Suprapubic skin (tissue), 3 donors: ENCODE data around the gene GOSR1.

ENCODE experiments used
- POLR2AphosphoS5 ChIP-seq, 3 donors: sonication (generic); formaldehyde crosslinking; IDR thresholded peaks; one replicate each; pipeline ENCODE4 v1.6.1; 2017; ENCODE audit warnings: antibody characterized with exemption in 3 of 3
- TF ChIP-seq, protein P1 (sequence below), 2 donors: fragments of 200-600 bp in 1 of 2; fragments of 450-650 bp in 1 of 2; sonication (generic) in 1 of 2; IDR thresholded peaks; one replicate each; pipeline ENCODE4 v1.5.1; 2016 to 2019; ENCODE audit warnings: antibody characterized with exemption in 2 of 2, mild to moderate bottlenecking in 1 of 2, moderate library complexity in 1 of 2

DNA sequence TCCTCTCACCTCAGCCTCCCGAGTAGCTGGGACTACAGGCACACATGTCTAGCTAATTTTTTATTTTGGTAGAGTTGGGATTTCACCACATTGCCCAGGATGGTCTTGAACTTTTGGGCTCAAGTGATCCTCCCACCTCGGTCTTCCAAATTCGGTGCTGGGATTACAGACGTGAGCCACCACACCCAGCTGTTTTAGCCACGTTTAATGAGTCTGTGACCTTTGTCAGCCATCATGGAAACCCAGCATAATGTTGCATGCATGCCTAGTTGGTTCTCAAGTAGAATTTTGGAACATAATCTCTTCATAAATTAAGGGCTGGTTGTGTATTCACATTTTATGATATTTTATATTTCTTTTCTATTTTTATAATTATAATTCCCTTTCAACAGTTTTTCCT, 42.0 kb downstream of the GOSR1 start:
- TF ChIP-seq, protein P1, sequence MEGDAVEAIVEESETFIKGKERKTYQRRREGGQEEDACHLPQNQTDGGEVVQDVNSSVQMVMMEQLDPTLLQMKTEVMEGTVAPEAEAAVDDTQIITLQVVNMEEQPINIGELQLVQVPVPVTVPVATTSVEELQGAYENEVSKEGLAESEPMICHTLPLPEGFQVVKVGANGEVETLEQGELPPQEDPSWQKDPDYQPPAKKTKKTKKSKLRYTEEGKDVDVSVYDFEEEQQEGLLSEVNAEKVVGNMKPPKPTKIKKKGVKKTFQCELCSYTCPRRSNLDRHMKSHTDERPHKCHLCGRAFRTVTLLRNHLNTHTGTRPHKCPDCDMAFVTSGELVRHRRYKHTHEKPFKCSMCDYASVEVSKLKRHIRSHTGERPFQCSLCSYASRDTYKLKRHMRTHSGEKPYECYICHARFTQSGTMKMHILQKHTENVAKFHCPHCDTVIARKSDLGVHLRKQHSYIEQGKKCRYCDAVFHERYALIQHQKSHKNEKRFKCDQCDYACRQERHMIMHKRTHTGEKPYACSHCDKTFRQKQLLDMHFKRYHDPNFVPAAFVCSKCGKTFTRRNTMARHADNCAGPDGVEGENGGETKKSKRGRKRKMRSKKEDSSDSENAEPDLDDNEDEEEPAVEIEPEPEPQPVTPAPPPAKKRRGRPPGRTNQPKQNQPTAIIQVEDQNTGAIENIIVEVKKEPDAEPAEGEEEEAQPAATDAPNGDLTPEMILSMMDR (IDR thresholded peaks at IDR 0.05) = no peak
- TF ChIP-seq POLR2AphosphoS5 (IDR thresholded peaks at IDR 0.05) = no peak
